PFSK-1 (cell line): ENCODE results near the gene TSPAN5.

Source experiments
- FOXP2 ChIP-seq: optimal IDR thresholded peaks from 2 replicates; pipeline ENCODE3; 2011; ENCODE audit warnings: borderline replicate concordance, control low read depth, inconsistent platforms; ENCODE audit not compliant: insufficient read depth; ENCODE audit errors: extremely low read length, extremely low read depth
- POLR2AphosphoS5 ChIP-seq: IDR thresholded peaks from 2 replicates; pipeline ENCODE4 v1.6.1; 2012; ENCODE audit warnings: low read depth, mild to moderate bottlenecking, control low read depth, low read length, moderate library complexity
- REST ChIP-seq, 2 experiments: IDR thresholded peaks; 2 replicates each; pipeline versions ENCODE4 v1.6.1 to v1.8.0; 2011 to 2012; ENCODE audit warnings: low read depth in 2 of 2, low read length in 2 of 2, control low read depth in 1 of 2, inconsistent platforms in 1 of 2, mild to moderate bottlenecking in 1 of 2, moderate library complexity in 1 of 2; ENCODE audit not compliant: insufficient read depth in 1 of 2
- SIN3A ChIP-seq: IDR thresholded peaks from 2 replicates; pipeline ENCODE4 v1.6.1; 2012; ENCODE audit warnings: mild to moderate bottlenecking, low read length, moderate library complexity, borderline replicate concordance; ENCODE audit not compliant: insufficient read depth
- TAF1 ChIP-seq: IDR thresholded peaks from 2 replicates; pipeline ENCODE4 v1.6.1; 2012; ENCODE audit warnings: low read length, control low read depth, borderline replicate concordance; ENCODE audit not compliant: insufficient read depth

TSPAN5 gene

GRCh38 chr4:98641906-98642668 lies 16.3 kb downstream of the TSPAN5 start:
- TF ChIP-seq SIN3A: no peak
- TF ChIP-seq TAF1: no peak
- no peak for TF ChIP-seq REST (IDR thresholded peaks at IDR 0.05; ENCODE audit: insufficient read depth in 1 of 2, low read depth in 2 of 2, low read length in 2 of 2)
- no peak for TF ChIP-seq FOXP2
- TF ChIP-seq POLR2AphosphoS5: no peak

- TF ChIP-seq POLR2AphosphoS5 (no peak), FOXP2 (no peak), TAF1 (no peak), SIN3A (no peak), REST (IDR thresholded peaks at IDR 0.05; ENCODE audit: insufficient read depth in 1 of 2, low read depth in 2 of 2, low read length in 2 of 2) (no peak)
Observed at GRCh38 chr4:98641376-98641775, 17.0 kb downstream of the TSPAN5 start.

GRCh38 chr4:98639523-98639922 lies 18.9 kb downstream of the TSPAN5 start:
- TF ChIP-seq REST (IDR thresholded peaks at IDR 0.05; ENCODE audit: insufficient read depth in 1 of 2, low read depth in 2 of 2, low read length in 2 of 2): no peak
- TF ChIP-seq FOXP2: no peak
- TF ChIP-seq POLR2AphosphoS5: no peak
- no peak for TF ChIP-seq TAF1
- no peak for TF ChIP-seq SIN3A

GRCh38 chr4:98639108-98639507 lies 19.3 kb downstream of the TSPAN5 start:
- TF ChIP-seq FOXP2 (no peak), POLR2AphosphoS5 (no peak), SIN3A (no peak), REST (IDR thresholded peaks at IDR 0.05; ENCODE audit: insufficient read depth in 1 of 2, low read depth in 2 of 2, low read length in 2 of 2) (no peak), TAF1 (no peak)

GRCh38 chr4:98638661-98639060 lies 19.8 kb downstream of the TSPAN5 start:
- TF ChIP-seq FOXP2: no peak
- TF ChIP-seq SIN3A: no peak
- no peak for TF ChIP-seq REST (IDR thresholded peaks at IDR 0.05; ENCODE audit: insufficient read depth in 1 of 2, low read depth in 2 of 2, low read length in 2 of 2)
- no peak for TF ChIP-seq POLR2AphosphoS5
- no peak for TF ChIP-seq TAF1
